ENCODE data around the gene HELZ2.

HELZ2 gene

GRCh38 chr20:63597651-63598478 lies 23.8 kb upstream of the HELZ2 start:
- no peak for DNase-seq (ENCODE audit: low spot score)

- DNase-seq (ENCODE audit: low spot score): no peak
Measured at GRCh38 chr20:63596423-63596822, 22.4 kb upstream of the HELZ2 start.

- no peak for DNase-seq (ENCODE audit: low spot score)
Measured at GRCh38 chr20:63595416-63596127, 21.5 kb upstream of the HELZ2 start.

GRCh38 chr20:63594043-63594561 lies 20.1 kb upstream of the HELZ2 start:
- DNase-seq (ENCODE audit: low spot score): no peak

- DNase-seq (ENCODE audit: low spot score): no peak
Measured at GRCh38 chr20:63592661-63593060, 18.6 kb upstream of the HELZ2 start.

- no peak for DNase-seq (ENCODE audit: low spot score)
Measured at GRCh38 chr20:63591786-63592355, 17.8 kb upstream of the HELZ2 start.

- DNase-seq (ENCODE audit: low spot score): no peak
Measured at GRCh38 chr20:63591147-63591533, 17.1 kb upstream of the HELZ2 start.

GRCh38 chr20:63590218-63591146 lies 16.4 kb upstream of the HELZ2 start:
- no peak for DNase-seq (ENCODE audit: low spot score)

- DNase-seq (ENCODE audit: low spot score): no peak
Measured at GRCh38 chr20:63589261-63590217, 15.5 kb upstream of the HELZ2 start.

GRCh38 chr20:63588641-63589041 lies 14.6 kb upstream of the HELZ2 start:
- no peak for DNase-seq (ENCODE audit: low spot score)

- no peak for DNase-seq (ENCODE audit: low spot score)
Measured at GRCh38 chr20:63587776-63588591, 13.9 kb upstream of the HELZ2 start.

- DNase-seq (ENCODE audit: low spot score): no peak
Measured at GRCh38 chr20:63587256-63587655, 13.2 kb upstream of the HELZ2 start.

GRCh38 chr20:63586797-63587196 lies 12.8 kb upstream of the HELZ2 start:
- DNase-seq (ENCODE audit: low spot score): no peak

- DNase-seq (ENCODE audit: low spot score): no peak
Measured at GRCh38 chr20:63585616-63586565, 11.9 kb upstream of the HELZ2 start.

- DNase-seq (ENCODE audit: low spot score): no peak
Measured at GRCh38 chr20:63582382-63583063, 8.5 kb upstream of the HELZ2 start.

GRCh38 chr20:63580796-63581461 lies 6.9 kb upstream of the HELZ2 start:
- peak; percentile 48 for DNase-seq (ENCODE audit: low spot score)

- DNase-seq (ENCODE audit: low spot score): no peak
Measured at GRCh38 chr20:63579017-63579694, 5.1 kb upstream of the HELZ2 start.
